WTC11 (cell line): ENCODE results near the gene PTPN4. TPM values are rescaled to one million over a fixed set of nuclear protein-coding genes. Genes with fewer than 3 reads are reported as not detected.
A peak's percentile ranks its signal among the peaks of the same experiment; 100 is the strongest.

Experiments used
- ATAC-seq: fragments of 200-7000 bp; cut with Tn5 transposase; 2 replicates; pipeline ENCODE4 v1.10.0; 2021; ENCODE audit warnings: mild to moderate bottlenecking, moderate library complexity
- CTCF ChIA-PET: fragments of 300-600 bp; sonication (Branson Sonifier 250); formaldehyde crosslinking; loops from one replicate; lab custom pipeline; 2021; ENCODE audit warnings: antibody characterized with exemption; lab: Charles Lee
- POLR2A ChIA-PET: fragments of 350-600 bp; sonication (Branson Sonifier 250); formaldehyde crosslinking; loops from one replicate; lab custom pipeline; 2021; ENCODE audit warnings: antibody characterized with exemption; lab: Charles Lee
- DNase-seq: peaks from one replicate; pipeline ENCODE4 v3.0.0; 2021; ENCODE audit warnings: low spot score
- H3K27ac Mint-ChIP-seq: 2 replicates; pipeline ENCODE4 v1.8.0; 2021; ENCODE audit warnings: mixed read lengths
- H3K27me3 Mint-ChIP-seq: 2 replicates; pipeline ENCODE4 v1.8.0; 2021; ENCODE audit warnings: low read depth, mild to moderate bottlenecking, moderate library complexity, mixed read lengths
- H3K36me3 Mint-ChIP-seq: 2 replicates; pipeline ENCODE4 v1.8.0; 2021; ENCODE audit warnings: mixed read lengths
- H3K4me1 Mint-ChIP-seq: 2 replicates; pipeline ENCODE4 v1.8.0; 2022; ENCODE audit warnings: mixed read lengths
- H3K4me3 Mint-ChIP-seq: 2 replicates; pipeline ENCODE4 v1.8.0; 2021; ENCODE audit warnings: mild to moderate bottlenecking, moderate library complexity, mixed read lengths
- H3K9me3 Mint-ChIP-seq: 2 replicates; pipeline ENCODE4 v1.8.0; 2021; ENCODE audit warnings: mixed read lengths
- GABPB1 ChIP-seq: sonication (generic); formaldehyde crosslinking; IDR thresholded peaks from 2 replicates; pipeline ENCODE4 v1.8.1; 2023; ENCODE audit warnings: mild to moderate bottlenecking, missing genetic modification reagents
- MYBL2 ChIP-seq: sonication (generic); formaldehyde crosslinking; IDR thresholded peaks from 2 replicates; pipeline ENCODE4 v1.8.1; 2023; ENCODE audit warnings: mild to moderate bottlenecking, moderate library complexity, missing genetic modification reagents
- NFATC4 ChIP-seq: fragments of 250-450 bp; sonication (Bioruptor Pico); IDR thresholded peaks from 2 replicates; pipeline ENCODE4 v1.9.0; 2021; ENCODE audit warnings: mild to moderate bottlenecking
- NR3C1 ChIP-seq: sonication (generic); formaldehyde crosslinking; conservative IDR thresholded peaks from 2 replicates; pipeline ENCODE4 v1.8.1; 2023; ENCODE audit warnings: low read depth, mild to moderate bottlenecking, missing genetic modification reagents
- RORB ChIP-seq: fragments of 250-450 bp; sonication (Bioruptor Pico); IDR thresholded peaks from 2 replicates; pipeline ENCODE4 v1.9.0; 2021; ENCODE audit warnings: mild to moderate bottlenecking
- TEAD1 ChIP-seq: sonication (generic); formaldehyde crosslinking; IDR thresholded peaks from 2 replicates; pipeline ENCODE4 v1.8.0; 2022; ENCODE audit warnings: mild to moderate bottlenecking, missing genetic modification reagents
- ZNF138 ChIP-seq: sonication (generic); formaldehyde crosslinking; conservative IDR thresholded peaks from 2 replicates; pipeline ENCODE4 v1.8.1; 2022; ENCODE audit warnings: mild to moderate bottlenecking, moderate library complexity, missing genetic modification reagents
- ZNF219 ChIP-seq: sonication (generic); formaldehyde crosslinking; IDR thresholded peaks from 2 replicates; pipeline ENCODE4 v1.8.0; 2023; ENCODE audit warnings: missing genetic modification reagents, mild to moderate bottlenecking, borderline replicate concordance
- total RNA-seq: library from RNA; stranded (reverse); gene quantifications from 3 replicates; pipeline ENCODE4 v1.2.3, GENCODE V29; 2021
- TF ChIP-seq, protein P1 (sequence below): sonication (generic); formaldehyde crosslinking; IDR thresholded peaks from 2 replicates; pipeline ENCODE4 v1.8.0; 2023; ENCODE audit warnings: missing genetic modification reagents
- TF ChIP-seq, protein P2 (sequence below): sonication (generic); formaldehyde crosslinking; IDR thresholded peaks from 2 replicates; pipeline ENCODE4 v1.8.1; 2022; ENCODE audit warnings: low read depth, missing genetic modification reagents, borderline replicate concordance
- TF ChIP-seq, protein P3 (sequence below): fragments of 250-450 bp; sonication (Bioruptor Pico); IDR thresholded peaks from 2 replicates; pipeline ENCODE4 v1.9.0; 2021; ENCODE audit warnings: mild to moderate bottlenecking, borderline replicate concordance
- TF ChIP-seq, protein P4 (sequence below): sonication (generic); formaldehyde crosslinking; IDR thresholded peaks from 2 replicates; pipeline ENCODE4 v1.8.0; 2022; ENCODE audit warnings: mild to moderate bottlenecking, missing genetic modification reagents
- TF ChIP-seq, protein P5 (sequence below): sonication (generic); formaldehyde crosslinking; IDR thresholded peaks from 2 replicates; pipeline ENCODE4 v1.8.1; 2023; ENCODE audit warnings: mild to moderate bottlenecking, missing genetic modification reagents
- TF ChIP-seq, protein P6 (sequence below): sonication (generic); formaldehyde crosslinking; IDR thresholded peaks from 2 replicates; pipeline ENCODE4 v1.8.0; 2022; ENCODE audit warnings: mild to moderate bottlenecking, missing genetic modification reagents

Gene PTPN4
- total RNA-seq, 1 experiment from 2014 or later: 85.8 TPM

DNA sequence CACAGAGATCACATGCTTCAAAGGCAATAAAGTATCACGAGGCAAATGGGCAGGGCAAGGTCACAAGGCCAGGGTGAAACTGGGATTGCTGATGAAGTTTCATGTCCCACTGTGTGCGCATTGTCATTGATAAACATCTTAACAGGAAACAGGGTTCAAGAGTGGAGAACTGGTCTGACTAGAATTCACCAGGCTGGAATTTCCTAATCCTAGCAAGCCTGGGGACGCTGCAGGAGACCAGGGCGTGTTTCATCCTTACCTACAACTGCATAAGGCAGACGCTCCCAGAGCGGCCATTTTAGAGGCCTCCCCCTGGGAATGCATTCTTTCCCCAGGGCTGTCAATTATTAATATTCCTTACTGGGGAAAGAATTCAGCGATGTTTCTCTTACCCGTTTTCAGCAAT lies 33.2 kb downstream of the PTPN4 start (continued):
- TF ChIP-seq TEAD1 (CRISPR knock-in tag) (peak; percentile 96), NR3C1 (CRISPR knock-in tag) (no peak)
- TF ChIP-seq, protein P1, sequence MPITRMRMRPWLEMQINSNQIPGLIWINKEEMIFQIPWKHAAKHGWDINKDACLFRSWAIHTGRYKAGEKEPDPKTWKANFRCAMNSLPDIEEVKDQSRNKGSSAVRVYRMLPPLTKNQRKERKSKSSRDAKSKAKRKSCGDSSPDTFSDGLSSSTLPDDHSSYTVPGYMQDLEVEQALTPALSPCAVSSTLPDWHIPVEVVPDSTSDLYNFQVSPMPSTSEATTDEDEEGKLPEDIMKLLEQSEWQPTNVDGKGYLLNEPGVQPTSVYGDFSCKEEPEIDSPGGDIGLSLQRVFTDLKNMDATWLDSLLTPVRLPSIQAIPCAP (CRISPR knock-in tag): no peak

DNA sequence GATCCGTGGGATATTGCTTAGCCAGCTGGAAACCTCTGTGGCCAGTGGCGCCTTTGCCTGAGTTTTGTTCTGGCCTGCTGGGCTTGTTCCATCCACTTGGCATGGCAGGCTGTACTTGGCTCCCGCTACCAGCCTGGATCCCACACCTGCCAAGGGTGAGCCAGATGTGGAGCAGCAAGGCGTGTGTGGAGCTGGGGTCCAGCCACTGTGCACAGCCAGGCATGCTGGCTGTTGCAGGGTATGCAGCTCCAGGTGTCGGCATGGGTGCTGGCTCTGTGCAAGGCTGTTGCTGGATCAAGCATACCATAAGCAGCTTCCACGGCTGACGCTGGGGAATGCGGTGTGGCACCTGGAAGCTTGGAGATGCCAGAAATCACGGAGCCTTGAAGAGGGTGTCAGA lies 34.5 kb downstream of the PTPN4 start:
- no peak for ATAC-seq
- DNase-seq: no peak
- CTCF ChIA-PET: interaction anchor here (0.8 to 1.1 kb wide), 2 partner anchors 14 to 31 kb away, joined by 3 to 4 read pairs; no protein-coding TSS in a partner anchor
- POLR2A ChIA-PET: interaction anchor here (0.7 to 1.3 kb wide), 3 partner anchors 31 to 94 kb away, joined by 3 to 7 read pairs (median 3); partner anchors contain the start of gene PTPN4
- Mint-ChIP-seq H3K27me3 (no peaks in the 10 kb centered on the region; the same call in 1 of the 2 replicates), H3K27ac (peak overlapping the region; percentile 94), H3K9me3 (peaks cover 45% of the 10 kb centered on the region), H3K36me3 (peaks cover 54% of the 10 kb centered on the region), H3K4me1 (peaks cover 56% of the 10 kb centered on the region), H3K4me3 (no peak overlapping the region)
- 0 out of 2 replicates have a peak, but pooled peaks have one; percentile 38 for TF ChIP-seq ZNF138 (CRISPR knock-in tag)
- TF ChIP-seq, protein P2, sequence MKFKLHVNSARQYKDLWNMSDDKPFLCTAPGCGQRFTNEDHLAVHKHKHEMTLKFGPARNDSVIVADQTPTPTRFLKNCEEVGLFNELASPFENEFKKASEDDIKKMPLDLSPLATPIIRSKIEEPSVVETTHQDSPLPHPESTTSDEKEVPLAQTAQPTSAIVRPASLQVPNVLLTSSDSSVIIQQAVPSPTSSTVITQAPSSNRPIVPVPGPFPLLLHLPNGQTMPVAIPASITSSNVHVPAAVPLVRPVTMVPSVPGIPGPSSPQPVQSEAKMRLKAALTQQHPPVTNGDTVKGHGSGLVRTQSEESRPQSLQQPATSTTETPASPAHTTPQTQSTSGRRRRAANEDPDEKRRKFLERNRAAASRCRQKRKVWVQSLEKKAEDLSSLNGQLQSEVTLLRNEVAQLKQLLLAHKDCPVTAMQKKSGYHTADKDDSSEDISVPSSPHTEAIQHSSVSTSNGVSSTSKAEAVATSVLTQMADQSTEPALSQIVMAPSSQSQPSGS (CRISPR knock-in tag): no peak
- TF ChIP-seq ZNF219 (CRISPR knock-in tag): no peak

DNA sequence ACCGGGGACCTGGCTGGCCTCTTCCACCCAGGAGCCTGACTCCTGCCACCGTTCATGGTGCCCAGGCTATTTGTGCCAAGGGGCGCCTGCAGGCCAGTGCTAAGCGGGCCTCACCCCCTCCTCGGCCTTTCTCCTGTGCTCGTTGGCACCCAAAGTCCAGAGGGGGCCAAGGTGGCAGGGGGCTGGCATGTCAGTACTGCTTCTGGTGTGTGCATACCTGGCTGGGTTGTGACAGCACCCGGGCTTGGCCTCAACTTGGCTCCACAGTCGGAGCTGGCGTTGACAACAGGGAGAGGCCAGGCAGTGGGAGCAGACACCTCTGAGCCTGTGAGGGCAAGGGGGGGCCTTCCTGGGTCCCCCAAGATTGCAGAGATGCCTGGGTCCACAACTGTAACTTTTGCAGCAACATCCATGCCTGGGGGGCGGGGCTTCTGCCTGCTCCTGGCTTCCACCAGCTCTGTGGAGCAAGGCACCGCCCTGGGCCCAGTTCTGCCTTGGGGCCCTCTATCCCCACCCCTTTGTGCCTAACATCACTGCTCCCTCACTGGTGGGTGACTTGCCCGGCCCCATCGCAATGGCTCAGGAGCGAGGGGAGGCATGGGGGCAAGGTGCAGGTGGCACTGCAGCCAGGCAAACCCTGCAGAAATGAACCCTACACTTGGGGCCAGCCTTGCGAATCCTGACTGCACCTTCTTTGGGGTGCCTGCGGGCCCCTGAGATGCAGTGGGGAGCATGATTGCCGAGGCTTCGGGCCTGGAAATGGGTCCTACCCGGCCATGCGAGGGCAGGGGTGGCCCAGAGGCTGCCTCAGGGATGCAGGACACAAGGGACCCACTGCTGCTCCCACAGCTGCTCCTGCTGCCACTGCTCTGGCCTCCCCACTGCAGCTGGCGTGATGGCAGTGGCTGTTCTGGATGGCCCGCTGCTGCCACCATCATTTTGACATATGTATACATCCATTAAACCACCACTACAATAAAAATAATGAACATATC lies 35.9 kb downstream of the PTPN4 start:
- H3K27ac Mint-ChIP-seq: no peak overlapping the region; the same call in 1 of the 2 replicates
- H3K4me3 Mint-ChIP-seq: no peak overlapping the region
- TF ChIP-seq NFATC4 (CRISPR knock-in tag): no peak
- TF ChIP-seq, protein P3, sequence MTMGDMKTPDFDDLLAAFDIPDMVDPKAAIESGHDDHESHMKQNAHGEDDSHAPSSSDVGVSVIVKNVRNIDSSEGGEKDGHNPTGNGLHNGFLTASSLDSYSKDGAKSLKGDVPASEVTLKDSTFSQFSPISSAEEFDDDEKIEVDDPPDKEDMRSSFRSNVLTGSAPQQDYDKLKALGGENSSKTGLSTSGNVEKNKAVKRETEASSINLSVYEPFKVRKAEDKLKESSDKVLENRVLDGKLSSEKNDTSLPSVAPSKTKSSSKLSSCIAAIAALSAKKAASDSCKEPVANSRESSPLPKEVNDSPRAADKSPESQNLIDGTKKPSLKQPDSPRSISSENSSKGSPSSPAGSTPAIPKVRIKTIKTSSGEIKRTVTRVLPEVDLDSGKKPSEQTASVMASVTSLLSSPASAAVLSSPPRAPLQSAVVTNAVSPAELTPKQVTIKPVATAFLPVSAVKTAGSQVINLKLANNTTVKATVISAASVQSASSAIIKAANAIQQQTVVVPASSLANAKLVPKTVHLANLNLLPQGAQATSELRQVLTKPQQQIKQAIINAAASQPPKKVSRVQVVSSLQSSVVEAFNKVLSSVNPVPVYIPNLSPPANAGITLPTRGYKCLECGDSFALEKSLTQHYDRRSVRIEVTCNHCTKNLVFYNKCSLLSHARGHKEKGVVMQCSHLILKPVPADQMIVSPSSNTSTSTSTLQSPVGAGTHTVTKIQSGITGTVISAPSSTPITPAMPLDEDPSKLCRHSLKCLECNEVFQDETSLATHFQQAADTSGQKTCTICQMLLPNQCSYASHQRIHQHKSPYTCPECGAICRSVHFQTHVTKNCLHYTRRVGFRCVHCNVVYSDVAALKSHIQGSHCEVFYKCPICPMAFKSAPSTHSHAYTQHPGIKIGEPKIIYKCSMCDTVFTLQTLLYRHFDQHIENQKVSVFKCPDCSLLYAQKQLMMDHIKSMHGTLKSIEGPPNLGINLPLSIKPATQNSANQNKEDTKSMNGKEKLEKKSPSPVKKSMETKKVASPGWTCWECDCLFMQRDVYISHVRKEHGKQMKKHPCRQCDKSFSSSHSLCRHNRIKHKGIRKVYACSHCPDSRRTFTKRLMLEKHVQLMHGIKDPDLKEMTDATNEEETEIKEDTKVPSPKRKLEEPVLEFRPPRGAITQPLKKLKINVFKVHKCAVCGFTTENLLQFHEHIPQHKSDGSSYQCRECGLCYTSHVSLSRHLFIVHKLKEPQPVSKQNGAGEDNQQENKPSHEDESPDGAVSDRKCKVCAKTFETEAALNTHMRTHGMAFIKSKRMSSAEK (CRISPR knock-in tag): no peak
- TF ChIP-seq MYBL2 (CRISPR knock-in tag): no peak
- TF ChIP-seq, protein P4, sequence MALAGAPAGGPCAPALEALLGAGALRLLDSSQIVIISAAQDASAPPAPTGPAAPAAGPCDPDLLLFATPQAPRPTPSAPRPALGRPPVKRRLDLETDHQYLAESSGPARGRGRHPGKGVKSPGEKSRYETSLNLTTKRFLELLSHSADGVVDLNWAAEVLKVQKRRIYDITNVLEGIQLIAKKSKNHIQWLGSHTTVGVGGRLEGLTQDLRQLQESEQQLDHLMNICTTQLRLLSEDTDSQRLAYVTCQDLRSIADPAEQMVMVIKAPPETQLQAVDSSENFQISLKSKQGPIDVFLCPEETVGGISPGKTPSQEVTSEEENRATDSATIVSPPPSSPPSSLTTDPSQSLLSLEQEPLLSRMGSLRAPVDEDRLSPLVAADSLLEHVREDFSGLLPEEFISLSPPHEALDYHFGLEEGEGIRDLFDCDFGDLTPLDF (CRISPR knock-in tag): no peak
- TF ChIP-seq RORB (CRISPR knock-in tag): no peak
- TF ChIP-seq, protein P5, sequence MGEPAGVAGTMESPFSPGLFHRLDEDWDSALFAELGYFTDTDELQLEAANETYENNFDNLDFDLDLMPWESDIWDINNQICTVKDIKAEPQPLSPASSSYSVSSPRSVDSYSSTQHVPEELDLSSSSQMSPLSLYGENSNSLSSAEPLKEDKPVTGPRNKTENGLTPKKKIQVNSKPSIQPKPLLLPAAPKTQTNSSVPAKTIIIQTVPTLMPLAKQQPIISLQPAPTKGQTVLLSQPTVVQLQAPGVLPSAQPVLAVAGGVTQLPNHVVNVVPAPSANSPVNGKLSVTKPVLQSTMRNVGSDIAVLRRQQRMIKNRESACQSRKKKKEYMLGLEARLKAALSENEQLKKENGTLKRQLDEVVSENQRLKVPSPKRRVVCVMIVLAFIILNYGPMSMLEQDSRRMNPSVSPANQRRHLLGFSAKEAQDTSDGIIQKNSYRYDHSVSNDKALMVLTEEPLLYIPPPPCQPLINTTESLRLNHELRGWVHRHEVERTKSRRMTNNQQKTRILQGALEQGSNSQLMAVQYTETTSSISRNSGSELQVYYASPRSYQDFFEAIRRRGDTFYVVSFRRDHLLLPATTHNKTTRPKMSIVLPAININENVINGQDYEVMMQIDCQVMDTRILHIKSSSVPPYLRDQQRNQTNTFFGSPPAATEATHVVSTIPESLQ (CRISPR knock-in tag): no peak
- TF ChIP-seq, protein P6, sequence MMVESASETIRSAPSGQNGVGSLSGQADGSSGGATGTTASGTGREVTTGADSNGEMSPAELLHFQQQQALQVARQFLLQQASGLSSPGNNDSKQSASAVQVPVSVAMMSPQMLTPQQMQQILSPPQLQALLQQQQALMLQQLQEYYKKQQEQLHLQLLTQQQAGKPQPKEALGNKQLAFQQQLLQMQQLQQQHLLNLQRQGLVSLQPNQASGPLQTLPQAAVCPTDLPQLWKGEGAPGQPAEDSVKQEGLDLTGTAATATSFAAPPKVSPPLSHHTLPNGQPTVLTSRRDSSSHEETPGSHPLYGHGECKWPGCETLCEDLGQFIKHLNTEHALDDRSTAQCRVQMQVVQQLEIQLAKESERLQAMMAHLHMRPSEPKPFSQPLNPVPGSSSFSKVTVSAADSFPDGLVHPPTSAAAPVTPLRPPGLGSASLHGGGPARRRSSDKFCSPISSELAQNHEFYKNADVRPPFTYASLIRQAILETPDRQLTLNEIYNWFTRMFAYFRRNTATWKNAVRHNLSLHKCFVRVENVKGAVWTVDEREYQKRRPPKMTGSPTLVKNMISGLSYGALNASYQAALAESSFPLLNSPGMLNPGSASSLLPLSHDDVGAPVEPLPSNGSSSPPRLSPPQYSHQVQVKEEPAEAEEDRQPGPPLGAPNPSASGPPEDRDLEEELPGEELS (CRISPR knock-in tag): no peak
- no peak for TF ChIP-seq GABPB1 (CRISPR knock-in tag)
- POLR2A ChIA-PET: interaction anchor here (1.8 kb wide), 1 partner anchor 36 kb away, joined by 4 read pairs; the partner anchor contains the start of gene PTPN4
- H3K4me1 Mint-ChIP-seq: peaks cover 70% of the 10 kb centered on the region
- peaks cover 34% of the 10 kb centered on the region for H3K9me3 Mint-ChIP-seq
- ATAC-seq: peak; percentile 63
- CTCF ChIA-PET: interaction anchor here (1.0 kb wide), 1 partner anchor 93 kb away, joined by 3 read pairs; no protein-coding TSS in a partner anchor
- H3K36me3 Mint-ChIP-seq: peaks cover 40% of the 10 kb centered on the region
- no peaks in the 10 kb centered on the region; the same call in 1 of the 2 replicates for H3K27me3 Mint-ChIP-seq
- no peak for DNase-seq
